GM19025 (cell line): Measurements from ENCODE around the gene SOCS3.
"Not testable (repeated sequence)": the region's sequence is repeated elsewhere in the genome, so short reads cannot be mapped to it uniquely, and the experiment has no call there.

Source experiments
- ATAC-seq: cut with Tn5 transposase; IDR thresholded peaks from one replicate; pipeline ENCODE4 v1.9.1; 2021; ENCODE audit warnings: mild to moderate bottlenecking, low read depth, moderate library complexity; ENCODE audit not compliant: unreplicated experiment

Gene SOCS3

GRCh38 chr17:78335209-78335608 is 24.7 kb downstream of the SOCS3 start:
- ATAC-seq: no peak

- no peak for ATAC-seq
Observed at GRCh38 chr17:78332991-78333390, 26.9 kb downstream of the SOCS3 start.

GRCh38 chr17:78331355-78331754 is 28.5 kb downstream of the SOCS3 start:
- ATAC-seq: not testable (repeated sequence)

- no peak for ATAC-seq
Observed at GRCh38 chr17:78330570-78331224, 29.2 kb downstream of the SOCS3 start.

GRCh38 chr17:78329263-78330059 is 30.4 kb downstream of the SOCS3 start:
- ATAC-seq: no peak

- no peak for ATAC-seq
Observed at GRCh38 chr17:78327880-78328279, 32.0 kb downstream of the SOCS3 start.

- no peak for ATAC-seq
Observed at GRCh38 chr17:78325076-78325687, 34.7 kb downstream of the SOCS3 start.

GRCh38 chr17:78324391-78325075 is 35.3 kb downstream of the SOCS3 start:
- ATAC-seq: no peak

GRCh38 chr17:78323826-78324390 is 36.0 kb downstream of the SOCS3 start:
- ATAC-seq: no peak

GRCh38 chr17:78322858-78323455 is 36.9 kb downstream of the SOCS3 start:
- no peak for ATAC-seq

GRCh38 chr17:78322327-78322857 is 37.5 kb downstream of the SOCS3 start:
- ATAC-seq: no peak

- ATAC-seq: no peak
Observed at GRCh38 chr17:78318843-78319242, 41.0 kb downstream of the SOCS3 start.

GRCh38 chr17:78318407-78318806 is 41.5 kb downstream of the SOCS3 start:
- ATAC-seq: no peak

- no peak for ATAC-seq
Observed at GRCh38 chr17:78317794-78318400, 42.0 kb downstream of the SOCS3 start.

- no peak for ATAC-seq
Observed at GRCh38 chr17:78316867-78317789, 42.7 kb downstream of the SOCS3 start.

GRCh38 chr17:78316115-78316866 is 43.6 kb downstream of the SOCS3 start:
- ATAC-seq: no peak

GRCh38 chr17:78315355-78316114 is 44.3 kb downstream of the SOCS3 start:
- no peak for ATAC-seq
